ENCODE results near the gene ATP5F1C. TPM values are rescaled to one million over a fixed set of nuclear protein-coding genes. Genes with fewer than 3 reads are reported as not detected.

The ATP5F1C gene
- total RNA-seq, 1 experiment from 2014 or later = 280 TPM

- H2BK20ac ChIP-seq (ENCODE audit: low read depth, low read length, poor library complexity, severe bottlenecking) = no peak overlapping the region
- no peak overlapping the region for H3K4me3 Mint-ChIP-seq
- no peaks in the 10 kb centered on the region for H3K4me1 ChIP-seq (ENCODE audit: insufficient read depth, low read length)
- no peak overlapping the region for H2BK5ac ChIP-seq (ENCODE audit: insufficient read length, low read length)
- no peak overlapping the region for H3K56ac ChIP-seq (ENCODE audit: insufficient read length, low read depth, low read length)
- H3K23me2 ChIP-seq (ENCODE audit: insufficient read length, low read depth, low read length, poor library complexity, severe bottlenecking) = no peaks in the 10 kb centered on the region
- TF ChIP-seq CTCF (conservative IDR thresholded peaks at IDR 0.05) = no peak
- no peak overlapping the region for H3K27ac ChIP-seq (ENCODE audit: insufficient read length, low read depth, low read length)
- peaks cover 23 to 44% (median 42%) of the 10 kb centered on the region in 3 experiments for H3K36me3 Mint-ChIP-seq (ENCODE audit: insufficient read depth in 1 of 3, low read depth in 3 of 3)
- H3K9me3 Mint-ChIP-seq = no peaks in the 10 kb centered on the region
- H3K27me3 ChIP-seq (ENCODE audit: insufficient read depth, low read length) = no peaks in the 10 kb centered on the region
- H3K18ac ChIP-seq (ENCODE audit: insufficient read length, low read depth, low read length) = no peak overlapping the region
- no peak overlapping the region for H4K5ac ChIP-seq (ENCODE audit: insufficient read length, low read depth, low read length)
- no peak overlapping the region for H3K4me2 ChIP-seq (ENCODE audit: insufficient read depth, insufficient read length, low read length)
- H2BK12ac ChIP-seq (ENCODE audit: insufficient read length, low read depth, low read length) = no peak overlapping the region
- no peak overlapping the region for H3T11ph ChIP-seq (ENCODE audit: low read length)
- no peak overlapping the region for H2BK15ac ChIP-seq (ENCODE audit: low read depth, low read length)
- H3K9ac ChIP-seq (ENCODE audit: extremely low read depth, insufficient read length, low read length) = no peak overlapping the region
- no peak overlapping the region for H2AFZ ChIP-seq (ENCODE audit: low read length)
- H3K4ac ChIP-seq (ENCODE audit: low read depth, low read length) = no peak overlapping the region
- no peaks in the 10 kb centered on the region for H3K4me1 Mint-ChIP-seq
- no peaks in the 10 kb centered on the region for H3K79me1 ChIP-seq (ENCODE audit: insufficient read depth, low read depth, low read length, poor library complexity, severe bottlenecking)
- no peaks in the 10 kb centered on the region for H3K9me3 ChIP-seq (ENCODE audit: control insufficient read depth, low read depth, low read length)
- DNase-seq = no peak
- H3K23ac ChIP-seq (ENCODE audit: insufficient read length, low read depth, low read length) = no peak overlapping the region
- no peak overlapping the region for H3K14ac ChIP-seq (ENCODE audit: insufficient read depth, low read length)
- H3K79me2 ChIP-seq (ENCODE audit: insufficient read depth, low read length) = no peaks in the 10 kb centered on the region
- no peak overlapping the region for H3K27ac Mint-ChIP-seq
- no CpG with 5 or more reads among the region's 6 CpGs for WGBS (ENCODE audit: extremely low coverage, insufficient read length, low lambda C conversion rate)
- no peaks in the 10 kb centered on the region for H4K20me1 ChIP-seq (ENCODE audit: control insufficient read depth, insufficient read depth, insufficient read length)
- no peak overlapping the region for H2BK120ac ChIP-seq (ENCODE audit: low read depth, low read length, poor library complexity, severe bottlenecking)
- no peak overlapping the region for H4K91ac ChIP-seq (ENCODE audit: insufficient read length, low read depth, low read length)
- H2AK5ac ChIP-seq (ENCODE audit: insufficient read length, low read length) = no peak overlapping the region
- no peaks in the 10 kb centered on the region for H3K27me3 Mint-ChIP-seq (ENCODE audit: low read depth)
- no peak overlapping the region for H4K8ac ChIP-seq (replicated peaks; ENCODE audit: insufficient read length, low read depth, low read length)
These were observed 35.7 kb upstream of the ATP5F1C start for GRCh38 chr10:7752251-7752650.

All from H9 (cell line).